HG02678 (cell line): Measurements from ENCODE around the gene HGD.
A peak's percentile ranks its signal among the peaks of the same experiment; 100 is the strongest.
"Not testable (repeated sequence)": the region's sequence is repeated elsewhere in the genome, so short reads cannot be mapped to it uniquely, and the experiment has no call there.

Source experiments
- ATAC-seq: cut with Tn5 transposase; IDR thresholded peaks from one replicate; pipeline ENCODE4 v1.9.1; 2021; ENCODE audit warnings: mild to moderate bottlenecking, moderate library complexity; ENCODE audit not compliant: unreplicated experiment

Gene HGD, protein sequence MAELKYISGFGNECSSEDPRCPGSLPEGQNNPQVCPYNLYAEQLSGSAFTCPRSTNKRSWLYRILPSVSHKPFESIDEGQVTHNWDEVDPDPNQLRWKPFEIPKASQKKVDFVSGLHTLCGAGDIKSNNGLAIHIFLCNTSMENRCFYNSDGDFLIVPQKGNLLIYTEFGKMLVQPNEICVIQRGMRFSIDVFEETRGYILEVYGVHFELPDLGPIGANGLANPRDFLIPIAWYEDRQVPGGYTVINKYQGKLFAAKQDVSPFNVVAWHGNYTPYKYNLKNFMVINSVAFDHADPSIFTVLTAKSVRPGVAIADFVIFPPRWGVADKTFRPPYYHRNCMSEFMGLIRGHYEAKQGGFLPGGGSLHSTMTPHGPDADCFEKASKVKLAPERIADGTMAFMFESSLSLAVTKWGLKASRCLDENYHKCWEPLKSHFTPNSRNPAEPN

DNA sequence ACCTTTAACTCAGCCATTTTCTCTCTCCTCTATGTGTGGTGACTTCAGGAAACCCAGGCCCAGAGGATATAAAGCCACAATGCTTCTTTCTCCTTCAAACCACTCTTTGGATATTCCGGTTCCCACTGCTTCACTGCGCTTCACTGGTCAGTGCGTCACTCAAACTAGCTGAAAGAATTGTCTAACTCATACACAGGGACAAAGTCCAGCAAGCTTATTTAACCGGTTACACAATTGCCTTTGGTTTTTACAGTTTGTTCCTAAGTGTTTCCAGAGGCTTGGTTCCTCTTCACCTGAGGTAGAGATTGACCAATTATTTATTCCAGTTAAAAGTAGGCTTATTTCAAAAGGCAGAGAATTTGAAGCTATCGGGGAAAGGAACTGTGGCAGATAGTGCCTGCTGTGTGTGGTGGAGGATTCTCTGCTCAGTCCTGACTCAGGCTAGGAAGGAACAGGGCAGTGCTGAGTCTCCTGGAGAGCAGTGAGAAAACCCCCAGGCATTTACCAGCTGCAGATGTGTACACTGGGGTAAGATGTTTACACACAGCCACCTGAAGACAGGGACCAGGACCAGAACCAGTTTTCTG lies at the start of gene HGD:
Gene HGD, minus strand, starts transcription at position 145 of the 587 bp plus-strand sequence. Its CDS starts 128 bp downstream, at position 17.
- ATAC-seq, result no peak

- no peak for ATAC-seq
These were observed 48.8 kb upstream of the HGD start for GRCh38 chr3:120730576-120731542.

GRCh38 chr3:120726791-120727190 lies 44.8 kb upstream of the HGD start:
- ATAC-seq, result no peak

GRCh38 chr3:120719167-120719834 lies 37.3 kb upstream of the HGD start:
- not testable (repeated sequence) for ATAC-seq

DNA sequence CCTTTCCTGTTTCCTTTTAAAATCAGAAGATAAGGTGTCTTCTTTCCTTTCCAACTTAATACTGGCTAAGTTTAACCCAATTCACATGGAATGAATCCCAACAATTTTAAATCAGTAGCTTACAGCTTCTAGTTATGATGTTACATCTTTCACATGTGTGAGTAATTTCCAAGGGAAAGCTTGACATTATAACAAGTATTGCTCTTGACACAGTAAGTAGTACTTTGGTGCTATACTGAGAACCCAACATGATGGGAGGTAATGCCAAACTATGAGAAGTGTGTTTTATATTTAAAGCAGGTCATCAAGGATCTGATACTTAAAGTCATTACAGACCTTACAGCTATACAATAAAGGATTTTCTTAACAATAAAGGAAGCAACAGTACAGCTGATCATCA lies 31.2 kb upstream of the HGD start:
- no peak for ATAC-seq

DNA sequence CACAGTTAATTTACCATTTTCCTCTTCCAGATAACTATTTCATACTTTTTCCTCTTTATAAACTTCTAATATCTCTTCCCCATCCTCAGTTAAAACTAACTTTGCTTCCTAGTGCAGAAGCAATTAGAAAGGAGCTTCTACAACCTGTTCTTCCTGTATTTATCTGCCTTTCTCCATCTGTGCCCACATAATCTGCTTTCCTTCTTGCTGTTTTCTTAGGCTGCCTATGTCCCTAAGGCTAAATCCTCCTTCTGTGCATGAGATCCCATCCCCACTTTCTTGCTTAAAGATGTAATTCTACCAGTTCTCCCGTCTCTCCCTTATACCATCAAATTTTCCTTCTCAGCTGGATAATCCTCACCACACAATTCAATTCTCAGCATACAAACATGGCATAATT lies 28.3 kb upstream of the HGD start:
- ATAC-seq, result no peak

DNA sequence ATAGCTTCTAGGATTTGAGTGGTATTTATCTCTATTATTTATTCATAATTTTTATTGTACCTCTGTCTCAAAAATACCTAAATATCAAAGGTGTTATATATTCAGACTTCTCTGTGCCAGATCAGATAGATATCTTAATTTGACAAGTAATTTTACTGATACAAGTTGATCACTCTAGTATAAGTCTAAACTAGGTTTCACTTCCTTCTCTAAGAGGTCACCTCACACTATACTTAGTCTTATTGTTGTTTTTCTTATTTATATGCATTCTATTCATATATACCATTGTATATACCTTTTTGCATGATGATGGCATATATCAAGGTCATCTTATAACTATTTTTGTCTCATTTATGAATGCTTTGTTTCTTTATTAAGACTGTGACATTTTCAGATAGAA lies 26.4 kb upstream of the HGD start:
- peak; percentile 71 for ATAC-seq

DNA sequence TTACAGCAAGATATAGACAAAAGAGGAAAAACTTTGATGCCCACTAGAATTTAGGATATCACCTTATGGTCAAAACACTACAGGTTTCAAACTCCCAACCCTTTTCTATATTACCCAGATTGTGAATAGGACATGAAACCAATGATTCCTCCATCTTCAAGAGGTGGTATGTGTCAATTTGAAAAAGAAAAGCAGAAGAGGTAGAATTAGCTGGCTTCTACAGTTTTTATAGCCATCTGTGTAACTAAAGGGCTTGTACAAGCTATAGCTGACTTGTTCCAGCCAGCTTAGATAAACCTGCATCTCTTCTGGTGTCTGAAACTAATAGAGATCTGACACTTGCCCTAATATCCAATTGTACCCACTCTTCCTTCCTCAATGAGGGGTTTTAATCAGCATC lies 24.9 kb upstream of the HGD start:
- no peak for ATAC-seq

- no peak for ATAC-seq
These were observed 24.0 kb upstream of the HGD start for GRCh38 chr3:120705884-120706582.

DNA sequence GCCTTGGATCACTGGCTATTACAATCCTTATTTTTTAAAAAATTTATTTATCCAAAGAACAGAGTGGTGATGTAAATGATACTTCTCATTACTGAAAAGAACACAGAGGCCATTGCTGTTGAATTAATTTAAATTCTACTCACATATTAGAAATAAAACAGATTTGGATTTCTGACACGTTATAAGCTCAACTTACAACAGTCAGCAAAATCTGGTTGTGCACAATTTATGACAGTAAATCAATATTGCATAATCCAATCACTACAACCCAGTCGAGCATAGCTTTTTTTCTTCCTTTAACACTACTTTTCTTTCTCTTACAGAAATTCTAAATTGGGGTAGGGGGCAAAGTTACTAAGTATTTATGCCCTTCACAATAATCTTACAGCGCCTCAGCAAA lies 17.3 kb upstream of the HGD start:
- ATAC-seq, result no peak

- no peak for ATAC-seq
These were observed 11.6 kb upstream of the HGD start for GRCh38 chr3:120693439-120694171.

- ATAC-seq, result no peak
These were observed 7.4 kb upstream of the HGD start for GRCh38 chr3:120689395-120689794.

- ATAC-seq, result peak; percentile 100
These were observed 6.1 kb upstream of the HGD start for GRCh38 chr3:120688121-120688520.

GRCh38 chr3:120685411-120685810 lies 3.4 kb upstream of the HGD start:
- ATAC-seq, result no peak

- no peak for ATAC-seq
These were observed 2.9 kb upstream of the HGD start for GRCh38 chr3:120684896-120685295.

GRCh38 chr3:120683671-120684301 lies 1.7 kb upstream of the HGD start:
- no peak for ATAC-seq

DNA sequence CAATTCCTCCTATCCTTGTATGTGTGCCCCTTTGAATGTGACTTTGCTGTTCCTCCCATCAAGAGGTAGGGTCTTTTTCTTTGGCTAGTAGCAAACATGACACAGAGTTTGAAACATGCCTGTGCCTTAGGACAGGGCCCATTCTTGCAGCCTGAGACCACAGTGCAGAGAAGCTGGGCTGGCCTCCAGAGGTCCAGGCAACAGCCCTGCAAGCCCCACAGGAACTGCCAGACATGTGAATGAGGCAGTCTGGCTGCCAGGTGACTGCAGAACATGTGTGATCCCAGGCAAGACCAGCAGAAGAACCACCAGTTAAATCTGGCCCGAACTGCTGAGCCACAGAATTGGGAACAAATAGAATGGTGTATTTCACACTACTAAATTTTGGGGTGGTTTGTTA lies 1.2 kb upstream of the HGD start:
- no peak for ATAC-seq

- ATAC-seq, result no peak
These were observed 467 bp downstream of the HGD start for GRCh38 chr3:120681506-120682038.

GRCh38 chr3:120681018-120681417 lies 1.0 kb downstream of the HGD start:
- ATAC-seq, result no peak
